NCI-H345 (cell line): Measurements from ENCODE around the gene WDR81.
"Not testable (repeated sequence)": the region's sequence is repeated elsewhere in the genome, so short reads cannot be mapped to it uniquely, and the experiment has no call there.

Source experiments
- DNase-seq: peaks from one replicate; lab custom pipeline; 2025; lab: John Stamatoyannopoulos, UW

Gene WDR81

DNA sequence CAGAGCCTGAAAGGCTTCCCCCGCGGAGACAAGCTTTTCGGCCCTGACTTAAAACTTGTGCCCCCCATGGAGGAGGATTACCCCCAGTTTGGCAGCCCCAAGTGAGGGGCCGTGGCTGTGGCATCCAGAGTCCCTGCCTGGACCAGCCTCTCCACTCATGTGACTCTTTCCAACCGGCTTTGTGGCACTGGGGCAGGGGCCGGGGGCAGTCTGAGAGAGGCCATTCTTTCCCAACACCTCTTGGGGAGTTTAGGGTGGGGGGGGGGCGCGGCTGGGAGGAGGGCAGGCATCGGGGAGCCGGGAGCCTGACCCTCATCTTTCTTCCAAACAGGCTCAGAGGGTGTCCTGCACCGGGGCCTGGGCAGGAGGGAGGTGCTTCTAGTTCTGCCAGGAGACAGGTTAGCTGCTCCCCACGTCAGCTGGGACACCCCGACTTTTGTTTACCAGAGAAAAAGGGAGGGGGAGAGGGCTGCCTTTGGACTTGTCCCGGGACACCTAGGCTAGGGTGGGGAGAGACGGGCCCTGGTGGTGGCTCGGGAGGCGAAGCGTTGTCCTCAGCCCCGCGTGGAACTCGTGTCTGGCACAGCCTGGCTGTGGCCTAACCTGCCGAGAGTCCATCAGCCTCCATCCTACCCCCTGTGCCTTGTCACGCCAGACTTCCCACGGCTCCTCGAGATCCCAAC lies 30.1 kb downstream of the WDR81 start:
- no peak for DNase-seq

DNA sequence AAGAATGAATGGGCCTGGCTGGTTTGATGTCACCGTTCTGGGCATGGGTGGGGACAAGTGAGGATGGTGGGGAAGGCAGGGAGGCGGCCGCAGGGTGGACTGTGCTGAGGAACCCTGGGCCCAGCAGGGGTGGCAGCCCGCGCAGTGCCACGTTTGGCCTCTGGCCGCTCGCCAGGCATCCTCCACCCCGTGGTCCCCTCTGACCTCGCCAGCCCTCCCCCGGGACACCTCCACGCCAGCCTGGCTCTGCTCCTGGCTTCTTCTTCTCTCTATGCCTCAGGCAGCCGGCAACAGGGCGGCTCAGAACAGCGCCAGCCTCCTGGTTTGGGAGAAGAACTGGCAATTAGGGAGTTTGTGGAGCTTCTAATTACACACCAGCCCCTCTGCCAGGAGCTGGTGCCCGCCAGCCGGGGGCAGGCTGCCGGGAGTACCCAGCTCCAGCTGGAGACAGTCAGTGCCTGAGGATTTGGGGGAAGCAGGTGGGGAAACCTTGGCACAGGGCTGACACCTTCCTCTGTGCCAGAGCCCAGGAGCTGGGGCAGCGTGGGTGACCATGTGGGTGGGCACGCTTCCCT lies 30.8 kb downstream of the WDR81 start:
- DNase-seq: no peak

DNA sequence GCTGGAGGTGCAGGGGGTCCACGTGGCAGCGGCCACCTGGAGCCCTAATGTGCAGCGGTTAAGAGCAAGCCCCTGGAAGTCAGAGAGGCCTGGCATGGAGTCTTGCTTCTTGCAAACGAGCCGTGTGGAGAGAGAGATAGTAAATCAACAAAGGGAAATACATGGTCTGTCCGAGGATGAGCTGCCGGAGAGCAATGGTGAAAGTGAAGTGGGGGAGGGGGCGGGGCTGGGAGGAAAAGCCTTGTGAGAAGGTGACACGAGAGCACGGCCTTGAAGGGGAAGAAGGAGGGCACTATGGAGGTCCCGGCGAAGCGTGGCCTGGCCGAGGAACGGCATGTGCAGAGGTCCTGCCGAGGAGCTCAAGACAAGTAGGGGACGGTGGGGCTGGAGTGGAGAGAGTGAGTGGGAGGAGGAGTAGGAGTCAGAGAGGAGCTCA lies 31.3 kb downstream of the WDR81 start:
- DNase-seq: no peak

DNA sequence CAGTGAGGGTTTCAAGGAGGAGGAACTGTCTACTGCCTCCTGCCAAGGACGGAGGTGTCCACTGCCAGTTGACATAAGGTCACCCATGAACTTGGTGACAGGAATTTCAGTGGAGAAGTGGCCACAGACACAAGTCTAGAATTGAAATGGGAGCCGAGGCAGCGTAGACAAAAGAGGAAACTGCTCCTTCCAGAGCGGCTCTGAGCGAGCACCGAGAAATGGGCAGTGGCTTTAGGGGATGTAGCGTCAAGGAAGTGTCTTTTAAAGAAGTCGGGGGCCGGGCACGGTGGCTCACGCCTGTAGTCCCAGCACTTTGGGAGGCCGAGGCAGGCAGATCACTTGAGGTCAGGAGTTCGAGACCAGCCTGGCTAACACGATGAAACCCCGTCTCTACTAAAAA lies 34.3 kb downstream of the WDR81 start:
- no peak for DNase-seq

DNA sequence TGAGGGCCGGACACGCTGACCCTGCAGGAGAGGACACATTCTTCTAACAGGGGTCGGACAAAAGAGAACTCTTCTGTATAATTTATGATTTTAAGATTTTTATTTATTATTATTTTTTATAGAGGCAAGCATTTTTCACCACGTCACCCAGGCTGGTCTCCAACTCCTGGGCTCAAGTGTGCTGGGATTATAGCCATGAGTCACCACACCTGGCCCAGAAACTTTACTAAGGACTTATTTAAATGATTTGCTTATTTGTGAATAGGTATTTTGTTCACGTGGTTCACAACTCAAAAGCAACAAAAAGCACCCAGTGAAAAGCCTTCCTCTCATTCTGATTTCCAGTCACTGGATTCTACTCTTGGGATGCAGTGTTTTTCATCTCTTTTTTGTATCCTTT lies 35.0 kb downstream of the WDR81 start:
- no peak for DNase-seq

DNA sequence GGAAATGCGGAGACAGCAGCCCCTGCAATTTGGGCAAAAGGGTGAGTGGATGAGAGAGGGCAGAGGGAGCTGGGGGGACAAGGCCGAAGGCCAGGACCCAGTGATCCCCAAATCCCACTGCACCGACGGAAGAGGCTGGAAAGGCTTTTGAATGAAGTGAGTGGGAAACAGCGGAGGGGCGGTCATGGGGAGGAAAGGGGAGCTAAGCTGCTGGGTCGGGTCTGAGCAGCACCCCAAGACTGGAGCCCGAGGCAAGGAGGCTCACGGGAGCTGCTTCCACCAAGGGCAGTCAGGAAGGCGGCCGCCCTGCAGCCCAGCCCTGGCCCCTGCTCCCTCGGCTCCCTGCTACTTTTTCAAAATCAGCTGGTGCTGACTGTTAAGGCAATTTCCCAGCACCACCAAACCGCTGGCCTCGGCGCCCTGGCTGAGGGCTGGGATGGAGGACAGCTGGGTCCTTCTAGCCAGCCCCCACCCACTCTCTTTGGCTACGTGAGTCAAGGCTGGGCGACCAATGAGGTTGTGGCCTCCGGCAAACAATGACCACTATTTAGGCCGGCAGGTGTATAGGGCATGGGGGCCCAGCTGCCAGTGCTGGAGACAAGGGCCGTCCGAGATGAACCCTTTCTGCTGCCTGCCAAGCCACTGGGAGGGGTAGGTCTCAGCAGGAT lies 37.9 kb downstream of the WDR81 start:
- DNase-seq: no peak

DNA sequence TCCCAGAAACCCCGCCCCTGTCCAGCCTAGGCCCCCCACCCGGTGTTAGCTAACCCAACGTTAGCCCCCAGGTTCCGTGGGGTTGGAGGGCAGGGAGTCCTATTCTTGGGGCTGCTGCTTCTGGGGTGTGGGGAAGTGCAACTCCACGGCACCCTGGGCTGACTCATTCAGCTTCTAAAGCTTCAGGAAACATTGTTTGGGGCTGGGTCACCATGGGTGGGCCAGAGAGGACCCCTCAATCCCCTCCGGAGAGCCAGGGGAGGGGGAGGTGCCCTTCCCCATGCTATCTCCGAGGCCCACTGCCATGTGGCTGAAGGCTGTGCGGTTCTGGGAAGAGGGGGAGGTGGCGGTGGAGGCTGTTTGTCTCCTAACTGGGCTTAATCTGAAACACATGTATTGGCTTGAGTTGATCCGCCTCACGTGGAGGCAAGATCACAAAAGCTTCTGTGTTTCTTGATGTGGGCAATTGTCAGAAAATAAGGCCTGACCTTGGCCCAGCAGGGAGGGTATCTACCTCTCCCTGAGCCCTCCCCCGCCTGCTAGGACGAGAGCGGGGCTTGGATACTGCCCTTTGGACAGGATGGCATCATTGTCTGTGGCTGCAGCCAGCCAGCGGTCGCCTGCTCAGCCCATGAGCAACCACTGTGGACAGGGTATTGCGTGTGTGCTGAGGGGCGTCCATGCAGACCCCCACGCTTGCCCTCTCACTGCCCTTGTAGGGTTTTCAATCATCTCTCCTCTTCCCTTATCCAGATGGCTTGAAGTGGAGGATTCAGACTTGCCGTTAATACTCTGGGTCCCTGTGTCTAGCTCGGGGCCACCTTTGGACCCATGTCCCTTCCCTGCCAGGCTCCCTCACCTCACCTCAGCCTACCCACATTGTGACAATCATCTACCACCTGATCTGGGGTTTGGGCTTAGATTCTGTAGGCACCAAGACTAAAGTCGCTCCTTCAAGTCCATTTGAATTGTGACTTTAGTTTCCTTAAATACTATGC lies 38.7 kb downstream of the WDR81 start:
- no peak for DNase-seq

DNA sequence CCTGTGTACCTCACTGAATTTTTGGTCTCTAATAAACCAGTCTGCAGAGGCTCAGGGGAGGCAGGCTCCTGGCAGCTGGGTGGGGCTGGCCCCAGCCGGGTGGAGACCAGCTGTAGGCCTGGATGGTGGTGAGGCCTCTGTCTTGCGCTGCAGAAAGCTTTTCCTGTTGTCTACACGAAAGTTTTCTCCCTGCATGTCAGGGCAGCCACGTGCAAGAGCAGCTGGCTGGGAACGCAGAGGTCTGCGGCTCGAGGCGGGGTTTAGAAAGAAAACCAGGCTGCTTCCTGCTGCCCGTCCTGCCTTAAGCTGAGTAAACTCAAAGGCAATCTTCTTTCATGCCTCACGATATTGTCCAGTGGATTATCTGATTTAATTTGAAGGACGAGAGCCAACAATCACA lies 39.8 kb downstream of the WDR81 start:
- no peak for DNase-seq

DNA sequence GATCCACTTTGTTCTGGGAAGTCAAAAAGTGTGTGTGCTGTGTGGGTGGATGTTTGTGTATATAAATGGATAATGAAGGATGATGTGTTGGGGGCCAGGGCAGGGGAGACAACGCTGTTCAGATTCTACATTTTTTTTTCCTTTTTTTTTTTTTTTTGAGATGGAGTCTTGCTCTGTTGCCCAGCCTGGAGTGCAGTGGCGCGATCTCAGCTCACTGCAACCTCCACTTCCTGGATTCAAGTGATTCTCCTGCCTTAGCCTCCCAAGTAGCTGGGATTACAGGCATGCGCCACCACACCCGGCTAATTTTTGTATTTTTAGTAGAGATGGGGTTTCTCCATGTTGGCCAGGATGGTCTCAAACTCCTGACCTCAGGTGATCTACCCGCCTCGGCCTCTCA lies 40.2 kb downstream of the WDR81 start:
- not testable (repeated sequence) for DNase-seq

DNA sequence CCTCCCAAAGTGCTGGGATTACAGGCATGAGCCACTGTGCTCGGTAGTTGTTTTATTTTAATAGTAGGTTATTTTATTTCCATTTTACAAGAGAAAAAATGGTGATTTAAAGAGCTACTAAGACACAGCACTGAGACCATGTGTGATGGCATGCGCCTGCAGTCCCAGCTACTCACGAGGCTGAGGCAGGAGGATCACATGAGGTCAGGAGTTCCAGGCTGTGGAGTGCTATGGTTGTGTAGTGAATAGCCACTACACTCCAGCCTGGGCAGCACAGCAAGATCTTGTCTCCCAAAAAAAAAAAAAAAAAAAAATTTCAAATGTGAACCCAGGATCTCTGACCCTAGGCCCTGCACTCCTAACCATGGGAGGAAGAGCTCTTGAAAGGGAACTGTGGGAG lies 41.1 kb downstream of the WDR81 start:
- DNase-seq: no peak

DNA sequence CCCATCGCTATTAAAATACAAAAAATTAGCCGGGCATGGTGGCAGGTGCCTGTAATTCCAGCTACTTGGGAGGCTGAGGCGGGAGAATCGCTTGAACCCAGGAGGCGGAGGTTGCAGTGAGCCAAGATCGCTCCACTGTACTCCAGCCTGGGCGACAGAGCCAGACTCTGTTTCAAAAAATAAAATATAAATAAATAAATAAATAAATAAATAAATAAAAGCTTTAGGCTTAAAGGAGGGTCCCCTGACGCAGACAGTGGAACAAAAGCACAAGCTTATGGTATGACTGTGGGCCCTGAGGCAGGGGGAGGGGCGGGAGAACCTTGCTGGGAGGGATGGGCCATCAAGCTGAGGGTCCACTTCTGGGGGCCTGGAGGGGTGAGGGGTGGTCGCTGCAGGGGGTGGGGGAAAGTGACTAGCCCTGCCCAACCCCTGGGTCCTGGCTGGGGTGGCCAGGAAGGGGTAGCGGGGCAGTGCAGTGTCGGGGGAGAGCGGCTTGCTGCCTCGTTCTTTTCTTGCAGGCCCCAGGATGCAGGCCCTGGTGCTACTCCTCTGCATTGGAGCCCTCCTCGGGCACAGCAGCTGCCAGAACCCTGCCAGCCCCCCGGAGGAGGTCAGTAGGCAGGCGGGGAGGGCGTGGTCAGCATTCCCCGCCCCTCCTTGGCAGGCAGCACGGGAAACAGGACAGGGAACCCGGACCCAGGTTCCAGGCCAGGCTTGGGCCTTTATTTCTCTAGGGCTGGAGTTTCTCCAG lies 42.1 kb downstream of the WDR81 start:
- DNase-seq: no peak

DNA sequence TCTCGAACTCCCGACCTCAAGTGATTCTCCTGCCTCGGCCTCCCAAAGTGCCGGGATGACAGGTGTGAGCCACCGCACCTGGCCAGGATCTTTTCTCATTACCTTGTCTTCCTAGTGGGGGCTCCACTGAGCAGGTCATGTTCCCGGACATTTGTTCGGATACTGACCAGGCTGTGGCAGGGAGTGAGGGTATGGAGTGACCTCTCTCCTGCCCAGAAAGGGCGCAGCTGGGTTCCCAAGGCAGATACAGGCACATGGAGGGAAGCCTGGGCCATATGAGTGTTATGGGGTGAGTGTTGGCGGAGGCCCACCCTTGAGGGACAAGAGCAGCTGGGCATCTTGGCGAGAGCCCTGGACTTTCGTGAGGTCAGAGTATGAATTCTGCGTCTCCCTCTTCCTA lies 42.9 kb downstream of the WDR81 start:
- DNase-seq: no peak

DNA sequence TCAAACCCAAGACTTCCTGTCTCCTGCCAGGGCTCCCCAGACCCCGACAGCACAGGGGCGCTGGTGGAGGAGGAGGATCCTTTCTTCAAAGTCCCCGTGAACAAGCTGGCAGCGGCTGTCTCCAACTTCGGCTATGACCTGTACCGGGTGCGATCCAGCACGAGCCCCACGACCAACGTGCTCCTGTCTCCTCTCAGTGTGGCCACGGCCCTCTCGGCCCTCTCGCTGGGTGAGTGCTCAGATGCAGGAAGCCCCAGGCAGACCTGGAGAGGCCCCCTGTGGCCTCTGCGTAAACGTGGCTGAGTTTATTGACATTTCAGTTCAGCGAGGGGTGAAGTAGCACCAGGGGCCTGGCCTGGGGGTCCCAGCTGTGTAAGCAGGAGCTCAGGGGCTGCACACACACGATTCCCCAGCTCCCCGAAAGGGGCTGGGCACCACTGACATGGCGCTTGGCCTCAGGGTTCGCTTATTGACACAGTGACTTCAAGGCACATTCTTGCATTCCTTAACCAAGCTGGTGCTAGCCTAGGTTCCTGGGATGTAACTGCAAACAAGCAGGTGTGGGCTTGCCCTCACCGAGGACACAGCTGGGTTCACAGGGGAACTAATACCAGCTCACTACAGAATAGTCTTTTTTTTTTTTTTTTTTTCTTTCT lies 45.4 kb downstream of the WDR81 start:
- peak; percentile 57 for DNase-seq

DNA sequence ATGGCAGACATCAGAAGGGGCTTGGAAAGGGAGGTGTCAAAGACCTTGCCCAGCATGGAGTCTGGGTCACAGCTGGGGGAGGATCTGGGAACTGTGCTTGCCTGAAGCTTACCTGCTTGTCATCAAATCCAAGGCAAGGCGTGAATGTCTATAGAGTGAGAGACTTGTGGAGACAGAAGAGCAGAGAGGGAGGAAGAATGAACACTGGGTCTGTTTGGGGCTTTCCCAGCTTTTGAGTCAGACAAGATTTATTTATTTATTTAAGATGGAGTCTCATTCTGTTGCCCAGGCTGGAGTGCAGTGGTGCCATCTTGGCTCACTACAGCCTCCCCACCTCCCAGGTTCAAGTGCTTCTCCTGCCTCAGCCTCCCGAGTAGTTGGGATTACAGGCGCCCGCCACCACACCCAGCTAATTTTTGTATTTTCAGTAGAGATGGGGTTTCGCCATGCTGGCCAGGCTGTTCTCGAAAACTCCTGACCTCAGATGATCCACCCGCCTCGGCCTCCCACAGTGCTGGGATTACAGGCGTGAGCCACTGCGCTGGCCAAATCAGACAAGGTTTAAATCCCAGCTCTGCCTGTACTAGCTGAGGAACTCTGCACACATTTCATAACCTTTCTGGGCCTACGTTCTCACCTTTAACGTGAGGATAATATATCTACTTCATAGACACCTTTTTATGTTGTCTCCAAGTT lies 48.6 kb downstream of the WDR81 start:
- DNase-seq: not testable (repeated sequence)

DNA sequence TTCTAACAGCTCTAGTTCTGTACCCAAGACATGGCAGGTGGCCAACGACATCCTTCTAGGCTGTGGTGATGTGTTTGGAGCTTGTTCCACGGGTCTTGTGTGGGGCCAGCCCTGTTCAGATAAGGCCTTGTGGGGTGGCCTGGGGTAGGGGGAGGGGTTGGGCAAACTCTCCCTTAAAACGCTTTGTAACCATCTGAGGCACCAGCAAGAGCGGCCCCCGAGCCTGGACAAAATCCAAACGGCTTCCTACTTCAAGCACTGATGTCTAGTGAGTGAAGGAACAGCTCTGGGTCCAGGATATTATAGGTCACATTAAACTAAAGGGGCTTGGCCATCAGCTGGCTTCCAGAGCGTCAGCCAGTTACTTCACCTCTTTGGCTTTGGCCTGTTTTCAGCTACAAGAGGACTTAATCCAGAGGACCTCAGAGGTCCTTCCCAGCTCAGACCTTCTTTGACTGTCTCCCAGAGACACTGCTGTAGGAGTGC lies 49.2 kb downstream of the WDR81 start:
- no peak for DNase-seq

DNA sequence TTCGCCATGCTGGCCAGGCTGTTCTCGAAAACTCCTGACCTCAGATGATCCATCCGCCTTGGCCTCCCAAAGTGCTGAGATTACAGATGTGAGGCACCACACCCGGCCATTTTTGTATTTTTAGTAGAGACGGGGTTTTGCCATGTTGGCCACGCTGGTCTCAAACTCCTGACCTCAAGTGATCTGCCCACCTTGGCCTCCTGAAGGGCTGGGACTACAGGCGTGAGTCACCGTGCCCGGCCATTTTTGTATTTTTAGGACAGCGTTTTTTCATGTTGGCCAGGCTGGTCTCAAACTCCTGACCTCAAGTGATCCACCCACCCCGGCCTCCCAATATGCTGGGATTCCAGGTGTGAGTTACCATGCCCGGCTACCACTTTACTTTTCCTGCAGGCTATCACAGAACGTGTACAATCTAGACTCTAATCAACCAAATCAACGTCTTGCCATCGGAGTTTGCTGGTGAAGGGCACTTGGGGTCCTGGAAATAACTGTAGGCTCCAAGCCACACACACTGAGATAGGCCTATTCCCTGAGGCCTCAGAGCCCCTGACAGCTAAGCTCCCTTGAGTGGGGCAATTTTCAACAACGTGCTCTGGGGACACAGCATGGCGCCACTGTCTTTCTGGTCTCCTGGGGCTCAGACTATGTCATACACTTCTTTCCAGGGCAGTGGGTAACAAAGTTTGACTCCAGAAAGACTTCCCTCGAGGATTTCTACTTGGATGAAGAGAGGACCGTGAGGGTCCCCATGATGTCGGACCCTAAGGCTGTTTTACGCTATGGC lies 50.1 kb downstream of the WDR81 start:
- DNase-seq: no peak

DNA sequence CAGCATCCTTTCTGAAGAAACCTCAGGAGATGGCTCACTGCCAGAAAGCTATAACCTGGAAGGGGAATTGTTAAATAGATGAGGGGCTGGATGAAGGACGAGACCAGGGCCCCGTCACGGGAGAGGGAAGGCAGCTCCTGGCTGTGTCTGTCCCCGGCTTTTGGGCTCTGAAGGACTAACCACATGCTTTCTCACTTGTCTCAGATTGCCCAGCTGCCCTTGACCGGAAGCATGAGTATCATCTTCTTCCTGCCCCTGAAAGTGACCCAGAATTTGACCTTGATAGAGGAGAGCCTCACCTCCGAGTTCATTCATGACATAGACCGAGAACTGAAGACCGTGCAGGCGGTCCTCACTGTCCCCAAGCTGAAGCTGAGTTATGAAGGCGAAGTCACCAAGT lies 51.8 kb downstream of the WDR81 start:
- no peak for DNase-seq

DNA sequence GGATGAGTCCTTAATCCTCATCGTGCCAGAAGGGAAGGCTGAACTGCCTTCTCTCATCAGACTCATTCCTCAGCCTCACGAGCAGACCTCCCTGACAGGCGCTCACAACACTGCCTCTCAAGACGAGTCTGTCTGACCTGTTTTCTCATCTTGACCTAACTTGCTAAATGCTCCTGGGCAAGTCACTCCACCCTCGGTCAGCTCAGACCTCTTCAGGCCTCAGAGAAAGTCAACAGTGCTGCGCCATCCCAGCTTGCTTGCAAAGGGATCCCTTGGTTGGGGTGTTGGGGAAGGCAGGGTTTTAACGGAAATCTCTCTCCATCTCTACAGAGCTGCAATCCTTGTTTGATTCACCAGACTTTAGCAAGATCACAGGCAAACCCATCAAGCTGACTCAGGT lies 52.4 kb downstream of the WDR81 start:
- no peak for DNase-seq

DNA sequence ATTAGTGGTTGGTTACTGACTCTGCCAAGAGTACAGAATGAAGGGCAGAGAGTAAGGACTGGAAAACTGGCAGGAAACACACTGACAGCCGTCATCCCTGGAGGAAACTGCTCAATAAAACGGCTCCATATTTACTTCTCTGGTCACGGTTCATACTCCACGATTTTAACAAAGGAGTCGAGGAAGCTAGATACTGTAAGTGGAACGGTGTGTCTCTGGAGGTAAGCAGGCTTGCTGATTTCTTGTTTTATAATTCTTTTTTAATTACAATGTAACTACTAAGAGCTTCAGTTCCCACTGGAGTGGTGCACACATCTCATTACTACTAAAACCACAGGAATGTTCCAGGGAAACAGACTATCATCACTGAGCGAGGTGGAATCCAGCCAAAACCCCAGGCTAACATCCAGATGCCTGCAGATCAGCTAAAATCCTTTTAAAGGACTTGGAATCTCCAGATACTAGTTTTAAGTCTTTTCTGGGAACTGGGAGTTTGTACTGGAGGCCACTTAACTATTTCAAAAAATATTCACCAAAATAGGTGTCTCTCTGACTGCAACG lies 55.1 kb downstream of the WDR81 start:
- no peak for DNase-seq
